Measurements from ENCODE around the gene MYO5B.

DNA sequence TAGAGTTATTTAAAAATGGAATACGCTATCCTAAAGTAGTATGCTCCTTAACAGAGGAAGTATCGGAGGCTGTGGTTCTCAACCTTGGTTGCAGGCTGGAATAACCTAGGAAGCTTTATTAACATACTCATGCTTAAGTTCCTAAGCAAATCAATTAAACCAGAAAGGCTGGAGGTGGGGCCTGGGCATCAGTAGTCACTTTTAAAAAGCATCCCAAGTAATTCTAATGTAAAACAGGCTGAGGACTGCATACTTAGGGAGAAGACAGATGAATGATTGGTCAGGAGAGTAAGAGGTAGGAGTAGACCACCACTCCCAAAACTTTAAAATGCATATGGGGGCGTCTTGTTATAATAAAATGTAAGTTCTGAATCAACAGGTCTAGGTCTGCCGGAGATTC is 396.9 kb downstream of the MYO5B start:
- TF ChIP-seq, protein P1, sequence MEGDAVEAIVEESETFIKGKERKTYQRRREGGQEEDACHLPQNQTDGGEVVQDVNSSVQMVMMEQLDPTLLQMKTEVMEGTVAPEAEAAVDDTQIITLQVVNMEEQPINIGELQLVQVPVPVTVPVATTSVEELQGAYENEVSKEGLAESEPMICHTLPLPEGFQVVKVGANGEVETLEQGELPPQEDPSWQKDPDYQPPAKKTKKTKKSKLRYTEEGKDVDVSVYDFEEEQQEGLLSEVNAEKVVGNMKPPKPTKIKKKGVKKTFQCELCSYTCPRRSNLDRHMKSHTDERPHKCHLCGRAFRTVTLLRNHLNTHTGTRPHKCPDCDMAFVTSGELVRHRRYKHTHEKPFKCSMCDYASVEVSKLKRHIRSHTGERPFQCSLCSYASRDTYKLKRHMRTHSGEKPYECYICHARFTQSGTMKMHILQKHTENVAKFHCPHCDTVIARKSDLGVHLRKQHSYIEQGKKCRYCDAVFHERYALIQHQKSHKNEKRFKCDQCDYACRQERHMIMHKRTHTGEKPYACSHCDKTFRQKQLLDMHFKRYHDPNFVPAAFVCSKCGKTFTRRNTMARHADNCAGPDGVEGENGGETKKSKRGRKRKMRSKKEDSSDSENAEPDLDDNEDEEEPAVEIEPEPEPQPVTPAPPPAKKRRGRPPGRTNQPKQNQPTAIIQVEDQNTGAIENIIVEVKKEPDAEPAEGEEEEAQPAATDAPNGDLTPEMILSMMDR (IDR thresholded peaks at IDR 0.05), result no peak
- TF ChIP-seq ZFX (IDR thresholded peaks at IDR 0.05; ENCODE audit: borderline replicate concordance), result no peak

Measured in 22Rv1 (cell line).